Astrocyte (in vitro differentiated cells and primary cell): ENCODE data around the gene SPRR4. TPM values are rescaled to one million over a fixed set of nuclear protein-coding genes. Genes with fewer than 3 reads are reported as not detected.

ENCODE experiments used
- DNase-seq: peaks from one replicate; pipeline ENCODE4 v3.0.0-alpha.2; 2010; ENCODE audit warnings: low read depth
- FAIRE-seq: peaks from 2 replicates; lab custom pipeline; 2011; peaks lifted over from hg19 to GRCh38; lab: Jason Lieb, UNC
- H2AFZ ChIP-seq: 2 replicates; pipeline ENCODE4 v1.6.0; 2012; ENCODE audit warnings: low read depth, low read length, inconsistent platforms
- H3K27ac ChIP-seq: 2 replicates; pipeline ENCODE4 v1.5.1; 2011; ENCODE audit warnings: low read depth, low read length, inconsistent platforms
- H3K27me3 ChIP-seq: 2 replicates; pipeline ENCODE4 v1.6.0; 2011; ENCODE audit warnings: low read length, inconsistent platforms; ENCODE audit not compliant: insufficient read depth
- H3K36me3 ChIP-seq: 2 replicates; pipeline ENCODE4 v1.5.1; 2011; ENCODE audit warnings: low read length, inconsistent platforms; ENCODE audit not compliant: insufficient read depth
- H3K4me1 ChIP-seq: 2 replicates; pipeline ENCODE4 v1.5.1; 2011; ENCODE audit warnings: low read length, inconsistent platforms; ENCODE audit not compliant: insufficient read depth
- H3K4me2 ChIP-seq: 2 replicates; pipeline ENCODE4 v1.6.0; 2012; ENCODE audit warnings: low read length, inconsistent platforms
- H3K4me3 ChIP-seq: 2 replicates; pipeline ENCODE4 v1.5.1; 2011; ENCODE audit warnings: low read depth, mild to moderate bottlenecking, low read length, inconsistent platforms; ENCODE audit not compliant: insufficient read depth
- H3K79me2 ChIP-seq: 2 replicates; pipeline ENCODE4 v1.6.0; 2012; ENCODE audit warnings: mild to moderate bottlenecking, low read length, inconsistent platforms; ENCODE audit not compliant: insufficient read depth
- H3K9ac ChIP-seq: 2 replicates; pipeline ENCODE4 v1.6.0; 2012; ENCODE audit warnings: mild to moderate bottlenecking, low read length, inconsistent platforms
- H3K9me3 ChIP-seq: 2 replicates; pipeline ENCODE4 v1.5.1; 2012; ENCODE audit warnings: low read depth, mild to moderate bottlenecking, low read length, inconsistent platforms; ENCODE audit not compliant: insufficient read depth
- H4K20me1 ChIP-seq: 2 replicates; pipeline ENCODE4 v1.6.0; 2012; ENCODE audit warnings: low read length, inconsistent platforms; ENCODE audit not compliant: insufficient read depth
- H3K27ac Mint-ChIP-seq: one replicate; pipeline ENCODE4 v1.8.0; 2021; ENCODE audit warnings: mild to moderate bottlenecking, mixed read lengths; ENCODE audit not compliant: unreplicated experiment
- H3K27me3 Mint-ChIP-seq: one replicate; pipeline ENCODE4 v1.8.0; 2021; ENCODE audit warnings: low read depth, mixed read lengths; ENCODE audit not compliant: unreplicated experiment
- H3K36me3 Mint-ChIP-seq: one replicate; pipeline ENCODE4 v1.8.0; 2021; ENCODE audit warnings: low read depth, mixed read lengths; ENCODE audit not compliant: unreplicated experiment
- H3K4me1 Mint-ChIP-seq: one replicate; pipeline ENCODE4 v1.8.0; 2021; ENCODE audit warnings: low read depth, mixed read lengths; ENCODE audit not compliant: unreplicated experiment
- H3K4me3 Mint-ChIP-seq: one replicate; pipeline ENCODE4 v1.8.0; 2021; ENCODE audit warnings: mild to moderate bottlenecking, moderate library complexity, mixed read lengths; ENCODE audit not compliant: unreplicated experiment
- H3K9me3 Mint-ChIP-seq: one replicate; pipeline ENCODE4 v1.8.0; 2021; ENCODE audit warnings: mild to moderate bottlenecking, mixed read lengths; ENCODE audit not compliant: unreplicated experiment
- CTCF ChIP-seq: IDR thresholded peaks from 2 replicates; pipeline ENCODE4 v1.5.1; 2011; ENCODE audit warnings: low read depth, mild to moderate bottlenecking, inconsistent platforms, low read length, moderate library complexity; ENCODE audit not compliant: insufficient read depth
- EZH2 ChIP-seq: IDR thresholded peaks from 2 replicates; pipeline ENCODE4 v1.6.1; 2012; ENCODE audit warnings: mild to moderate bottlenecking, low read length, inconsistent platforms; ENCODE audit not compliant: insufficient read depth
- total RNA-seq: library from RNA; stranded (reverse); gene quantifications from 2 replicates; pipeline ENCODE4 v1.2.1, GENCODE V29; 2021

The SPRR4 gene
- total RNA-seq, 1 donor from 2014 or later: not detected

DNA sequence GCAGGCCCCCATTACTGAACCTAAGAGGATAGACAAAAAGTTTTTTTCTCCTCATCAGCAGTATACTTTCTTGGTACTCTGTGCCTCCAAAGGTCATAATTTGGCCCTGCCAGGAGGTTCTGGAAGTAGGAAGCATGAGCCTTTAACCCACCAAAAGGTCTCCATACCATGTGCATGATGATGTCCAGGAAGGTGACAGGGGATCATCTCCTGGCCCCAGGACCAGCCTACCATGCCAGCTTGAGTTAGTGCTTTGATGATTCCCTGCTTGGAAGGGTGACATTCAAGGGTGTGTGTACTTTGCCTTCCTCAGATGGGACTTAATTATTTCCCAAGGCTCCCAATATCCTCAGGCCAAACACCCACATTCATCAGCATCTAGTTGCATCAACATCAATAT is 7.2 kb downstream of the SPRR4 start:
- no peak overlapping the region for H3K27ac ChIP-seq
- no peak overlapping the region for H3K4me2 ChIP-seq
- TF ChIP-seq EZH2 (no peak), CTCF (no peak)
- H2AFZ ChIP-seq: no peak overlapping the region
- Mint-ChIP-seq H3K4me3 (no peak overlapping the region), H3K27me3 (peaks cover 39% of the 10 kb centered on the region), H3K9me3 (no peaks in the 10 kb centered on the region), H3K36me3 (no peaks in the 10 kb centered on the region), H3K27ac (no peak overlapping the region), H3K4me1 (no peaks in the 10 kb centered on the region)
- FAIRE-seq: no peak
- no peak overlapping the region for H3K9ac ChIP-seq
- no peaks in the 10 kb centered on the region for H3K27me3 ChIP-seq
- H3K79me2 ChIP-seq: no peaks in the 10 kb centered on the region
- DNase-seq: no peak
- no peaks in the 10 kb centered on the region for H3K4me1 ChIP-seq
- H3K9me3 ChIP-seq: no peaks in the 10 kb centered on the region
- no peak overlapping the region for H3K4me3 ChIP-seq
- no peaks in the 10 kb centered on the region for H4K20me1 ChIP-seq
- no peaks in the 10 kb centered on the region for H3K36me3 ChIP-seq

GRCh38 chr1:152980676-152981075 is 10.2 kb downstream of the SPRR4 start:
- H3K27ac ChIP-seq: no peak overlapping the region
- DNase-seq (no peak), FAIRE-seq (no peak)
- Mint-ChIP-seq H3K27ac (no peak overlapping the region), H3K4me3 (no peak overlapping the region), H3K27me3 (peaks cover 52% of the 10 kb centered on the region), H3K4me1 (no peaks in the 10 kb centered on the region), H3K9me3 (no peaks in the 10 kb centered on the region), H3K36me3 (no peaks in the 10 kb centered on the region)
- TF ChIP-seq CTCF: no peak
- no peak for TF ChIP-seq EZH2
- H3K9me3 ChIP-seq: no peaks in the 10 kb centered on the region
- no peak overlapping the region for H3K4me3 ChIP-seq
- H3K79me2 ChIP-seq: no peaks in the 10 kb centered on the region
- no peak overlapping the region for H3K4me2 ChIP-seq
- H2AFZ ChIP-seq: no peak overlapping the region
- H3K9ac ChIP-seq: no peak overlapping the region
- no peaks in the 10 kb centered on the region for H3K27me3 ChIP-seq
- H3K36me3 ChIP-seq: no peaks in the 10 kb centered on the region
- no peaks in the 10 kb centered on the region for H3K4me1 ChIP-seq
- H4K20me1 ChIP-seq: no peaks in the 10 kb centered on the region

DNA sequence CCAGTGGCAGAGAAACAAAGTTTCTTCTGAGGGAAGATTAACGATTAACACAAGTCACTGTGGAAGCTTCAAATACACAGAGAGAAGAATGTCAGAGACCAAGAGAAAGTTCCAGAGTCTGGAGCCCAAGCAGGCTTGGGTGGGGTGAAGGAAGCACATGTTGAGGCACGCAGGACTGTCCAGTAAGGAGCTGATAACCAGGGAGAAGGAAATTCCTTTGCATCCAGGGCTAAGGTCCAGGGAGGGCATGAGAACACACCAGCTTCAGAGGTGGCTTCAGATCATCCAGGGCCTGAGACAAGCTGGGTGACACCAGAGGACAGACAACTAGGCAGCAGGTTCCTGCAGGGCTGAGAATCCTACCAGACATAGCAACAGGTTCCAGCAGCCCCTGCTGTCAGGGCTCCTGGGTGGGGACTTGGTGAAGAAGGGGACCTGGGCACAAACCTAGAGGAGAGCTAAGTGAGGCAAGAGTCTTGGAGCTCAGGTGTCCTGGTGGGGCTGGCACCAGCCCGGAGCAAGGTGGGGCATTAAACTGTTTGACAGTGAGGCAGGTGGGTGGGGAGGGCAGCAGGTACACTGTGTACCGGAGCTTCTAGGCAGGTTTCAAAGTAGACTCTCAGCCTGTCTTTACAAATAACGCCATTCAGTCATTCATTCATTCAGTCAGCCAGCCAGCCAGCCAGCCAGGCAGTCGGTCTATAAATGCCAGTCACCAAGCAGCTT is 10.9 kb downstream of the SPRR4 start:
- no peaks in the 10 kb centered on the region for H3K27me3 ChIP-seq
- H3K27ac Mint-ChIP-seq: no peak overlapping the region
- no peak overlapping the region for H2AFZ ChIP-seq
- no peaks in the 10 kb centered on the region for H3K79me2 ChIP-seq
- no peak overlapping the region for H3K4me2 ChIP-seq
- H4K20me1 ChIP-seq: no peaks in the 10 kb centered on the region
- no peak overlapping the region for H3K27ac ChIP-seq
- H3K4me1 ChIP-seq: no peaks in the 10 kb centered on the region
- TF ChIP-seq EZH2 (no peak), CTCF (no peak)
- no peak overlapping the region for H3K9ac ChIP-seq
- DNase-seq: no peak
- no peaks in the 10 kb centered on the region for H3K4me1 Mint-ChIP-seq
- H3K9me3 Mint-ChIP-seq: no peaks in the 10 kb centered on the region
- H3K27me3 Mint-ChIP-seq: peaks cover 55% of the 10 kb centered on the region
- no peak overlapping the region for H3K4me3 ChIP-seq
- no peaks in the 10 kb centered on the region for H3K36me3 Mint-ChIP-seq
- no peaks in the 10 kb centered on the region for H3K9me3 ChIP-seq
- no peaks in the 10 kb centered on the region for H3K36me3 ChIP-seq
- no peak overlapping the region for H3K4me3 Mint-ChIP-seq
- no peak for FAIRE-seq
